Adipocyte (in vitro differentiated cells): ENCODE data around the gene UNC93A.
"Not testable (repeated sequence)": the region's sequence is repeated elsewhere in the genome, so short reads cannot be mapped to it uniquely, and the experiment has no call there.

ENCODE experiments used
- DNase-seq: peaks from one replicate; pipeline ENCODE4 v3.0.0-alpha.2; 2015; ENCODE audit warnings: low read depth
- H3K27me3 ChIP-seq: replicated peaks from 2 replicates; pipeline ENCODE4 v1.7.0; 2013; ENCODE audit warnings: mild to moderate bottlenecking, low read length, moderate library complexity; ENCODE audit not compliant: control insufficient read depth, insufficient read depth
- H3K36me3 ChIP-seq: 2 replicates; pipeline ENCODE4 v1.7.0; 2013; ENCODE audit warnings: low read length, mild to moderate bottlenecking, moderate library complexity; ENCODE audit not compliant: control insufficient read depth, insufficient read depth, severe bottlenecking
- H3K4me1 ChIP-seq: 2 replicates; pipeline ENCODE4 v1.7.0; 2013; ENCODE audit warnings: mild to moderate bottlenecking, low read length, moderate library complexity; ENCODE audit not compliant: control insufficient read depth, insufficient read depth
- H3K4me3 ChIP-seq: 2 replicates; pipeline ENCODE4 v1.7.0; 2013; ENCODE audit warnings: mild to moderate bottlenecking, low read length, moderate library complexity
- H3K9ac ChIP-seq: 2 replicates; pipeline ENCODE4 v1.7.0; 2013; ENCODE audit warnings: mild to moderate bottlenecking, low read length, moderate library complexity
- H3K9me3 ChIP-seq: 2 replicates; pipeline ENCODE4 v1.7.0; 2013; ENCODE audit warnings: mild to moderate bottlenecking, low read length, moderate library complexity; ENCODE audit not compliant: control insufficient read depth

Gene UNC93A

GRCh38 chr6:167290786-167291622, at the start of gene UNC93A:
UNC93A (plus strand) TSS chr6:167291315; CDS start chr6:167291490, 175 bp downstream.
- Histone ChIP-seq H3K27me3 (peaks cover 21% of the 10 kb centered on the region), H3K4me3 (no peak within 1 kb of the TSS), H3K36me3 (no peaks in the 10 kb centered on the region), H3K4me1 (no peaks in the 10 kb centered on the region), H3K9me3 (no peaks in the 10 kb centered on the region), H3K9ac (no peak within 1 kb of the TSS)
- DNase-seq, result no peak

DNA sequence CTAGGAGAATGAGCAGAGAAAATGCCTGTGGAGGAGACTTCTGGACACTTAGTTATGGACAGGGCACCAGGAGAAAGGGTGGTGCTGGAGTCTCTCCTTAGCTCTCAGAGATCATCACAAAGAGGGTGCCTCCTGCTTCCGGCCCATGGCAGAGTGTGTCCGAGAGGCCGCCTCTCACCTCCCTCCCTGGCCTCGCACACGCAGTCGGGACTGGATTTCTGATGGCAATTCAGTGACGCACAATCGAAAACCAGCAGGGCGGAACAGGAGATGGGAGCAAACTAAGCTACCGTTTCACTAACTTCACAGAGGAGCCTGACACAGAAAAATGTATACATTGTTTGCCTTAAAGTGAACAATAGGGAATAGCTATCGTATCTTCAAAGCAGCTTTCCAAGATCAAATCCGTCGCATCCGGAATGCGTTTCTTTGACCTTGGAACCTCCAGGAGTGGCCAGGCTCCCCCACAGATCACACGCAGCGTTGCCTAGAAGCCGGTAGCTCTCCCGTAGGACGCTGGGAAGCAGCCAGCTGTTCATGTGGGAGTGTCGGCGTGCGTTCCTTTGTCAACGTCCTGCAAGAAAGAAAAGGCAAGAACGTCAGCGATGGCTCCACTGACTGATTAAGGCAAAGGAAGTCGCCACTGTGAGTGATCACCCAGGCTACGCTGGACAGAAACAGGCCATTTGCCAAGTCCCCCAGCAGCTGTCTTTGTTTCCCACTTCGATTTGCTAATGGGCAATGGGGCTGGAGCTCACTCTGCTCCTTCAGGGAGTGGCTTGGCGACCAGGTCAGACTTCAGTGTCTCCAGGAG, 49.6 kb upstream of the UNC93A start:
- not testable (repeated sequence) for H3K4me1 ChIP-seq, H3K36me3 ChIP-seq, DNase-seq, H3K4me3 ChIP-seq, H3K9ac ChIP-seq, H3K9me3 ChIP-seq, H3K27me3 ChIP-seq

GRCh38 chr6:167242135-167242506, 49.0 kb upstream of the UNC93A start:
- not testable (repeated sequence) for H3K9ac ChIP-seq, DNase-seq, H3K36me3 ChIP-seq, H3K4me1 ChIP-seq, H3K9me3 ChIP-seq, H3K4me3 ChIP-seq, H3K27me3 ChIP-seq

- H3K36me3 ChIP-seq, H3K4me3 ChIP-seq, H3K4me1 ChIP-seq, H3K27me3 ChIP-seq, DNase-seq, H3K9me3 ChIP-seq, H3K9ac ChIP-seq: not testable (repeated sequence)
Observed at GRCh38 chr6:167242511-167243051, 48.5 kb upstream of the UNC93A start.

DNA sequence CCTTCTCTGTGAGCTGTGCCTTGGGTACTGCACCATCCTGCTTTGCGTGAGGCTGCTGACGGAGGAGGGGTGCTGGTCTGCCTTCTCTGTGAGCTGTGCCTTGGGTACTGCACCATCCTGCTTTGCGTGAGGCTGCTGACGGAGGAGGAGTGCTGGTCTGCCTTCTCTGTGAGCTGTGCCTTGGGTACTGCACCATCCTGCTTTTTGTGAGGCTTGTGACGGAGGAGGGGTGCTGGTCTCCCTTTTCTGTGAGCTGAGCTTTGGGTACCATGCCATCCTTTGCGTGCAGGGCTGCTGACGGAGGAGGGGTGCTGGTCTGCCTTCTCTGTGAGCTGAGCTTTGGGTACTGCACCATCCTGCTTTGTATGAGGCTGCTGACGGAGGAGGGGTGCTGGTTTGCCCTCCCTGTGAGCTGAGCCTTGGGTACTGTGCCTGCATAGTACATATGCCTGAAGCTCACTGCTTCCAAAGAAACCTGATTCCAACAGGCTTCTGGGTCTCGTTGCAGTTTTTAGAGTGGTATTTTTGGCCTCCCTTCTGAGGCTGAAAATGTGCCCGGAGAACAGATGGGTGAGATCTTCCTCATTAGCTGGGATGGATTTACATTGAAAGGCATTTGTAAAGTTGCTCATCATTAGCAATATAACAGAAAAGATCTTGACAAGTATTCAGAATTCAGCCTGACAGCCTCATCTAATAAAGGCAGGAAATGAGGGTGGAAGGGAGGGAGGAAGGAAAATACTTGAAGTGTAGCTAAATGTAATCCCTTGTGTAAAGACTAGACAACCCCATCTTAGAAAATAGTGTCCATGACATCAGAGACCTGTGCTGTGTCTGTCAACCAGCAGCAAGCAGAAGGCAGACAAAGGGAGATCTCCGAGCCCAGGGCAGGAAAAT, 46.8 kb upstream of the UNC93A start:
- Histone ChIP-seq H3K9me3 (no peaks in the 10 kb centered on the region), H3K4me3 (no peak overlapping the region), H3K4me1 (no peaks in the 10 kb centered on the region), H3K27me3 (peaks cover 7% of the 10 kb centered on the region), H3K36me3 (no peaks in the 10 kb centered on the region), H3K9ac (no peak overlapping the region)
- no peak for DNase-seq

DNA sequence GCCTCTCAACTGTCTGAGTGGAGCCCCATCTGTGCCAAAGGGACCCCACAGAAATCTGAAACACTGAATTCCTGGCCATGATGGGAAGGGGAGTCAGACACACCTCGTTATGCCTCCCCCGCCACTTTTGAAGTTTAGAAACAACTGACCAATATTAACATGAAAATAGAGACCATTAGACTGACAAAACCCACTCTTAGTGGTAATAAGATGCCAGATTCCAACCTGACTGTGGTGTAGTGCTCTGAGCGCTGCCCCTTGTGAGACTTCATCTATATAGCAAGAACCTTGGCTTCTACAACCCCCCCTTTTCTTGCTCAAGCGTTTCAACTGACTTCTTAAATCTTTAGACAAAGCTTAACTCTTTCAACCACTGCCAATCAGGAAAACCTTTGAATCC, 46.1 kb upstream of the UNC93A start:
- Histone ChIP-seq H3K36me3 (no peaks in the 10 kb centered on the region), H3K27me3 (peaks cover 7% of the 10 kb centered on the region), H3K4me3 (no peak overlapping the region), H3K9ac (no peak overlapping the region), H3K4me1 (no peaks in the 10 kb centered on the region), H3K9me3 (no peaks in the 10 kb centered on the region)
- DNase-seq, result no peak

- no peak for DNase-seq
- no peaks in the 10 kb centered on the region for H3K36me3 ChIP-seq
- H3K4me1 ChIP-seq, result no peaks in the 10 kb centered on the region
- no peak overlapping the region for H3K9ac ChIP-seq
- peaks cover 7% of the 10 kb centered on the region for H3K27me3 ChIP-seq
- H3K4me3 ChIP-seq, result no peak overlapping the region
- no peaks in the 10 kb centered on the region for H3K9me3 ChIP-seq
Observed at GRCh38 chr6:167245591-167245990, 45.5 kb upstream of the UNC93A start.

GRCh38 chr6:167247814-167248595, 43.1 kb upstream of the UNC93A start:
- Histone ChIP-seq H3K4me3 (no peak overlapping the region), H3K4me1 (no peaks in the 10 kb centered on the region), H3K36me3 (no peaks in the 10 kb centered on the region), H3K9me3 (no peaks in the 10 kb centered on the region), H3K9ac (no peak overlapping the region), H3K27me3 (peaks cover 8% of the 10 kb centered on the region)
- DNase-seq, result no peak

DNA sequence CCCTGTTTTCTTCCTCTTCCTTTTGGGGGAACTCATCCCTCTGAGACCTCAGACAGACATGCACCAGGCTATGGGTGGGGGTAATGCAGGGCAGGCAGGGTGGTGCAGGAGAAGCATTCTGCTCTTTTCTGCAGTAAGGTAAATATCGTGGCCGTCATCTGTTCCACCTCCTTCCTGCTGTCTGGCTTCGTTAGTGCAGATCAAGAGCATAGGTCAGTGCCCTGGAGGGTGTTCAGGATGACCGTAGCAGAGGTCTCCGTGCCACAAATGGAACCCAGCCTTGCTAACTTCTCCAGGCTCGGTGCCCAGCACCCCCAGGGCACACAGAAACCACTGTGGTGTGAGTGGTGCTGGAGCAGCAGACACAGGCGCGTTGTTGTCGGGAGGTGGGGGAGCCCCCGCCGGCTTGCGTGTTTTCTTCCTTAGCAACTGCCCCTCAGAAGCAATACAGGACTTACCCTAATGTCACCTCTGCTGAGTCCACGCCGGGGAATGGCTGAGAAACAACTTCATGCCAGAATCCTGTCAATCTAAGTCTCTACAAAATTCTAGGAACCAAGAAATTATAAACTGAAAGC, 42.1 kb upstream of the UNC93A start:
- H3K36me3 ChIP-seq, H3K9me3 ChIP-seq, H3K4me3 ChIP-seq, H3K27me3 ChIP-seq, H3K9ac ChIP-seq, DNase-seq, H3K4me1 ChIP-seq: not testable (repeated sequence)

- no peaks in the 10 kb centered on the region for H3K4me1 ChIP-seq
- peaks cover 3% of the 10 kb centered on the region for H3K27me3 ChIP-seq
- H3K4me3 ChIP-seq, result no peak overlapping the region
- H3K9ac ChIP-seq, result no peak overlapping the region
- DNase-seq, result no peak
- H3K9me3 ChIP-seq, result peaks cover 5% of the 10 kb centered on the region
- no peaks in the 10 kb centered on the region for H3K36me3 ChIP-seq
Observed at GRCh38 chr6:167252271-167252670, 38.8 kb upstream of the UNC93A start.
